HEK293 (cell line): Measurements from ENCODE around the gene CCNT1.
A peak's percentile ranks its signal among the peaks of the same experiment; 100 is the strongest.
"Not testable (repeated sequence)": the region's sequence is repeated elsewhere in the genome, so short reads cannot be mapped to it uniquely, and the experiment has no call there.

ENCODE experiments used
- CTCF ChIA-PET: fragments of 350-600 bp; formaldehyde crosslinking; extraction: SDS; loops from one replicate; lab custom pipeline; 2021; ENCODE audit warnings: antibody characterized with exemption; lab: Yijun Ruan, JAX
- POLR2A ChIA-PET: fragments of 300-600 bp; formaldehyde crosslinking; extraction: SDS; loops from one replicate; lab custom pipeline; 2020; ENCODE audit warnings: antibody characterized with exemption, inconsistent platforms; lab: Yijun Ruan, JAX
- H3K27ac ChIP-seq: fragments of 200-500 bp; sonication (Bioruptor generic); 2 replicates; pipeline ENCODE4 v1.5.1; 2014; ENCODE audit warnings: low read depth, low read length, control low read depth, inconsistent platforms; ENCODE audit errors: extremely low read depth
- H3K36me3 ChIP-seq, 2 experiments: fragments of 200-500 bp in 1 of 2; sonication (Bioruptor generic) in 1 of 2; 1 replicate in 1 of 2; 2 replicates in 1 of 2; pipeline ENCODE4 v1.5.1; 2014 to 2017; ENCODE audit warnings: inconsistent platforms in 2 of 2, low read length in 2 of 2; ENCODE audit not compliant: control insufficient read depth in 2 of 2, insufficient read depth in 1 of 2
- H3K4me1 ChIP-seq: fragments of 200-500 bp; sonication (Bioruptor generic); 2 replicates; pipeline ENCODE4 v1.5.1; 2014; ENCODE audit warnings: mild to moderate bottlenecking, low read length, inconsistent platforms; ENCODE audit not compliant: control insufficient read depth, insufficient read depth
- H3K4me3 ChIP-seq: 2 replicates; pipeline ENCODE4 v1.5.1; 2011; ENCODE audit warnings: low read depth, mild to moderate bottlenecking, control low read depth, low read length, moderate library complexity
- H3K9me3 ChIP-seq: fragments of 200-500 bp; sonication (Bioruptor generic); 2 replicates; pipeline ENCODE4 v1.5.1; 2014; ENCODE audit warnings: low read depth, low read length, inconsistent platforms; ENCODE audit not compliant: control insufficient read depth, insufficient read depth
- ATF2 ChIP-seq: fragments of 450-650 bp; formaldehyde crosslinking; IDR thresholded peaks from 2 replicates; pipeline ENCODE4 v1.5.1; 2016; ENCODE audit warnings: missing biosample characterization, missing genetic modification characterization, low read depth
- BCL6B ChIP-seq: fragments of 450-650 bp; formaldehyde crosslinking; IDR thresholded peaks from 2 replicates; pipeline ENCODE4 v1.5.1; 2017; ENCODE audit warnings: missing biosample characterization, missing genetic modification characterization
- PRDM1 ChIP-seq: fragments of 450-650 bp; formaldehyde crosslinking; IDR thresholded peaks from 2 replicates; pipeline ENCODE4; 2016; ENCODE audit warnings: missing biosample characterization, missing genetic modification characterization
- SP7 ChIP-seq: fragments of 450-650 bp; formaldehyde crosslinking; IDR thresholded peaks from 2 replicates; pipeline ENCODE4 v1.5.1; 2016; ENCODE audit warnings: missing biosample characterization, missing genetic modification characterization
- WT1 ChIP-seq: fragments of 450-650 bp; formaldehyde crosslinking; IDR thresholded peaks from 2 replicates; pipeline ENCODE4 v1.5.1; 2016; ENCODE audit warnings: missing biosample characterization, missing genetic modification characterization
- ZBTB11 ChIP-seq: fragments of 450-650 bp; formaldehyde crosslinking; conservative IDR thresholded peaks from 2 replicates; pipeline ENCODE4 v1.5.1; 2016; ENCODE audit warnings: low read depth, missing biosample characterization, missing genetic modification characterization
- ZBTB17 ChIP-seq: fragments of 450-650 bp; formaldehyde crosslinking; IDR thresholded peaks from 2 replicates; pipeline ENCODE4 v1.5.1; 2016; ENCODE audit warnings: missing biosample characterization, missing genetic modification characterization
- ZBTB6 ChIP-seq: fragments of 450-650 bp; formaldehyde crosslinking; IDR thresholded peaks from 2 replicates; pipeline ENCODE4 v1.5.1; 2017; ENCODE audit warnings: missing biosample characterization, missing genetic modification characterization
- ZFP37 ChIP-seq: fragments of 450-650 bp; formaldehyde crosslinking; IDR thresholded peaks from 2 replicates; pipeline ENCODE4 v1.5.1; 2016; ENCODE audit warnings: missing biosample characterization, missing genetic modification characterization
- ZNF132 ChIP-seq: fragments of 450-650 bp; formaldehyde crosslinking; IDR thresholded peaks from 2 replicates; pipeline ENCODE4 v1.5.1; 2017; ENCODE audit warnings: missing biosample characterization, missing genetic modification characterization, borderline replicate concordance
- ZNF140 ChIP-seq: fragments of 450-650 bp; formaldehyde crosslinking; IDR thresholded peaks from 2 replicates; pipeline ENCODE4 v1.5.1; 2016; ENCODE audit warnings: missing biosample characterization, missing genetic modification characterization
- ZNF19 ChIP-seq: fragments of 450-650 bp; formaldehyde crosslinking; IDR thresholded peaks from 2 replicates; pipeline ENCODE4; 2016; ENCODE audit warnings: missing biosample characterization, missing genetic modification characterization, low read depth
- ZNF214 ChIP-seq: fragments of 450-650 bp; formaldehyde crosslinking; IDR thresholded peaks from 2 replicates; pipeline ENCODE4 v1.5.1; 2017; ENCODE audit warnings: missing biosample characterization, mild to moderate bottlenecking, missing genetic modification characterization, borderline replicate concordance
- ZNF280D ChIP-seq: fragments of 450-650 bp; formaldehyde crosslinking; IDR thresholded peaks from 2 replicates; pipeline ENCODE4 v1.5.1; 2016; ENCODE audit warnings: missing biosample characterization, missing genetic modification characterization
- ZNF341 ChIP-seq: fragments of 450-650 bp; formaldehyde crosslinking; IDR thresholded peaks from 2 replicates; pipeline ENCODE4; 2016; ENCODE audit warnings: low read depth, missing biosample characterization, missing genetic modification characterization
- ZNF391 ChIP-seq: fragments of 450-650 bp; formaldehyde crosslinking; IDR thresholded peaks from 2 replicates; pipeline ENCODE4 v1.5.1; 2016; ENCODE audit warnings: low read depth, missing biosample characterization, missing genetic modification characterization, borderline replicate concordance
- ZNF416 ChIP-seq: fragments of 450-650 bp; formaldehyde crosslinking; IDR thresholded peaks from 2 replicates; pipeline ENCODE4 v1.5.1; 2016; ENCODE audit warnings: missing biosample characterization, missing genetic modification characterization
- ZNF513 ChIP-seq: fragments of 450-650 bp; IDR thresholded peaks from 2 replicates; pipeline ENCODE4 v1.5.1; 2018; ENCODE audit warnings: missing biosample characterization, missing genetic modification characterization
- ZNF600 ChIP-seq: fragments of 450-650 bp; formaldehyde crosslinking; IDR thresholded peaks from 2 replicates; pipeline ENCODE4 v1.5.1; 2016; ENCODE audit warnings: missing biosample characterization, missing genetic modification characterization
- ZNF791 ChIP-seq: fragments of 450-650 bp; formaldehyde crosslinking; IDR thresholded peaks from 2 replicates; pipeline ENCODE4 v1.5.1; 2016; ENCODE audit warnings: missing biosample characterization, missing genetic modification characterization
- ZNF792 ChIP-seq: fragments of 450-650 bp; formaldehyde crosslinking; IDR thresholded peaks from 2 replicates; pipeline ENCODE4 v1.5.1; 2016; ENCODE audit warnings: missing biosample characterization, missing genetic modification characterization

Gene CCNT1

GRCh38 chr12:48683534-48683933 is 33.0 kb downstream of the CCNT1 start (continued):
- no peak for TF ChIP-seq ZBTB17 (tag by site-specific recombination)
- TF ChIP-seq ZNF214, result no peak
- TF ChIP-seq ATF2 (tag by site-specific recombination), result no peak

GRCh38 chr12:48682927-48683326 is 33.6 kb downstream of the CCNT1 start:
- POLR2A ChIA-PET, result interaction anchor here (0.9 to 1.5 kb wide), 16 partner anchors 8 to 448 kb away, joined by 3 to 18 read pairs (median 4); partner anchors contain the start of genes ADCY6, DDX23 and TUBA1B
- Histone ChIP-seq H3K4me3 (no peak overlapping the region), H3K27ac (no peak overlapping the region), H3K36me3 (peaks cover 25 to 31% of the 10 kb centered on the region in 2 experiments), H3K9me3 (no peaks in the 10 kb centered on the region), H3K4me1 (no peaks in the 10 kb centered on the region; the same call in none of the 2 replicates)
- TF ChIP-seq ZNF513, result no peak
- no peak for TF ChIP-seq ZNF791
- TF ChIP-seq BCL6B (tag by site-specific recombination), result no peak
- no peak for TF ChIP-seq ZNF416
- no peak for TF ChIP-seq ZNF19 (tag by site-specific recombination)
- TF ChIP-seq ZNF132 (tag by site-specific recombination), result no peak
- TF ChIP-seq WT1 (tag by site-specific recombination), result no peak
- TF ChIP-seq PRDM1 (tag by site-specific recombination), result no peak
- no peak for TF ChIP-seq SP7
- no peak for TF ChIP-seq ZNF341 (tag by site-specific recombination)
- TF ChIP-seq ZNF140 (tag by site-specific recombination), result no peak
- CTCF ChIA-PET, result interaction anchor here (0.6 to 1.0 kb wide), 3 partner anchors 112 to 221 kb away, joined by 3 to 4 read pairs (median 3); a partner anchor contains a TSS

GRCh38 chr12:48682533-48682905 is 34.0 kb downstream of the CCNT1 start:
- H3K4me1 ChIP-seq, H3K9me3 ChIP-seq, H3K27ac ChIP-seq: not testable (repeated sequence)
- peaks cover 27 to 32% of the 10 kb centered on the region in 2 experiments for H3K36me3 ChIP-seq
- H3K4me3 ChIP-seq, result peak overlapping the region; percentile 58
- TF ChIP-seq ZNF280D (tag by site-specific recombination) (peak; percentile 75; the same call in 1 of the 2 replicates), ZNF792 (tag by site-specific recombination) (0 out of 2 replicates have a peak, but pooled peaks have one; percentile 16), ZBTB11 (tag by site-specific recombination) (0 out of 2 replicates have a peak, but pooled peaks have one; percentile 22), ZFP37 (tag by site-specific recombination) (peak; percentile 38; the same call in 1 of the 2 replicates), ZNF391 (peak; percentile 48; the same call in 1 of the 2 replicates), ZNF600 (tag by site-specific recombination) (peak; percentile 54), ZBTB6 (peak; percentile 65; the same call in 1 of the 2 replicates)
- POLR2A ChIA-PET, result interaction anchor here (0.7 to 1.5 kb wide), 21 partner anchors 8 to 946 kb away, joined by 3 to 18 read pairs (median 4); partner anchors contain the start of genes ADCY6, DDX23 and TUBA1B
- CTCF ChIA-PET, result interaction anchor here (0.6 to 0.9 kb wide), 2 partner anchors 112 to 146 kb away, joined by 3 read pairs; no protein-coding TSS in a partner anchor
